ENCODE data around the gene LDLRAD3.

DNA sequence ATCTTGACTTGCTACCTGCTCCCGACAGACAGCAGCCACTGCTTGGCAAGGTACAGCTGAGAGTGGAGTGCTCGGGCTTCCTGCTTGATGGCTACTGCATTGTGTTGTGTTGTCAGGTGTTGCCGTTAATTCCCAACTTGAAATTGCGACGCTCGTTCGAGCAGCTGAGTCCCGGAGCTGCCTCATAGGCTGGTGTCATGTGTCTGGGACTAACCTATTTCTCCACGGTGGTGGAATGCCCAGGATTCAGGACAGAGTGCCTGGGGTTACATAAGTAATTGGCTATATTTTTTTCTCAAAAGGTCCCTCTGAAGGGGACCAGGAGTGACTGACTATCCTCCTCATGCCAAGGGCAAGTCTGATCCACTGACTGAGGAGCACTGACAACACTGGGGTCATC, 326.8 kb downstream of the LDLRAD3 start:
- TF ChIP-seq, protein P1, sequence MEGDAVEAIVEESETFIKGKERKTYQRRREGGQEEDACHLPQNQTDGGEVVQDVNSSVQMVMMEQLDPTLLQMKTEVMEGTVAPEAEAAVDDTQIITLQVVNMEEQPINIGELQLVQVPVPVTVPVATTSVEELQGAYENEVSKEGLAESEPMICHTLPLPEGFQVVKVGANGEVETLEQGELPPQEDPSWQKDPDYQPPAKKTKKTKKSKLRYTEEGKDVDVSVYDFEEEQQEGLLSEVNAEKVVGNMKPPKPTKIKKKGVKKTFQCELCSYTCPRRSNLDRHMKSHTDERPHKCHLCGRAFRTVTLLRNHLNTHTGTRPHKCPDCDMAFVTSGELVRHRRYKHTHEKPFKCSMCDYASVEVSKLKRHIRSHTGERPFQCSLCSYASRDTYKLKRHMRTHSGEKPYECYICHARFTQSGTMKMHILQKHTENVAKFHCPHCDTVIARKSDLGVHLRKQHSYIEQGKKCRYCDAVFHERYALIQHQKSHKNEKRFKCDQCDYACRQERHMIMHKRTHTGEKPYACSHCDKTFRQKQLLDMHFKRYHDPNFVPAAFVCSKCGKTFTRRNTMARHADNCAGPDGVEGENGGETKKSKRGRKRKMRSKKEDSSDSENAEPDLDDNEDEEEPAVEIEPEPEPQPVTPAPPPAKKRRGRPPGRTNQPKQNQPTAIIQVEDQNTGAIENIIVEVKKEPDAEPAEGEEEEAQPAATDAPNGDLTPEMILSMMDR (IDR thresholded peaks at IDR 0.05): no peak
- TF ChIP-seq POLR2A (IDR thresholded peaks at IDR 0.05): no peak
